Common myeloid progenitor, CD34-positive (primary cell): ENCODE data around the gene PPP1R9B.
A peak's percentile ranks its signal among the peaks of the same experiment; 100 is the strongest.

Source experiments
- CTCF ChIA-PET: fragments of 350-600 bp; sonication (Branson Sonifier 250); formaldehyde crosslinking; loops from one replicate; lab custom pipeline; 2021; ENCODE audit warnings: antibody characterized with exemption; lab: Charles Lee
- POLR2A ChIA-PET: fragments of 350-600 bp; sonication (Branson Sonifier 250); formaldehyde crosslinking; loops from one replicate; lab custom pipeline; 2021; ENCODE audit warnings: antibody characterized with exemption; lab: Charles Lee
- DNase-seq, 3 donors: peaks; one replicate each; pipeline versions ENCODE4 v3.0.0 to v3.0.0-alpha.2; 2013
- H3K27ac ChIP-seq, 2 experiments: 1 replicate in 1 of 2; 2 replicates in 1 of 2; pipeline ENCODE4 v1.7.0; 2013; ENCODE audit warnings: inconsistent platforms in 2 of 2, low read length in 2 of 2, mild to moderate bottlenecking in 2 of 2, low read depth in 1 of 2, moderate library complexity in 1 of 2; ENCODE audit not compliant: severe bottlenecking in 2 of 2, insufficient read depth in 1 of 2, poor library complexity in 1 of 2
- H3K27me3 ChIP-seq, 5 experiments: replicated peaks in 2 of 5; 1 replicate in 3 of 5; 2 replicates in 2 of 5; pipeline versions ENCODE4 v1.6.1 to v1.7.0; 2013; ENCODE audit warnings: low read length in 4 of 5, mild to moderate bottlenecking in 2 of 5, moderate library complexity in 2 of 5, inconsistent platforms in 1 of 5; ENCODE audit not compliant: insufficient read depth in 5 of 5, control insufficient read depth in 4 of 5
- H3K36me3 ChIP-seq, 4 experiments: 1 replicate in 2 of 4; 2 replicates in 2 of 4; pipeline versions ENCODE4 v1.6.1 to v1.7.0; 2013; ENCODE audit warnings: low read length in 3 of 4, control low read depth in 1 of 4, mild to moderate bottlenecking in 1 of 4; ENCODE audit not compliant: control insufficient read depth in 4 of 4, insufficient read depth in 4 of 4
- H3K4me1 ChIP-seq, 4 experiments: 1 replicate in 3 of 4; 2 replicates in 1 of 4; pipeline versions ENCODE4 v1.6.1 to v1.7.1; 2013; ENCODE audit warnings: low read length in 3 of 4, mild to moderate bottlenecking in 3 of 4, control low read depth in 1 of 4, inconsistent platforms in 1 of 4, moderate library complexity in 1 of 4; ENCODE audit not compliant: control insufficient read depth in 4 of 4, insufficient read depth in 4 of 4; ENCODE audit errors: control extremely low read depth in 1 of 4
- H3K4me3 ChIP-seq, 7 experiments: 1 replicate in 4 of 7; 2 replicates in 3 of 7; pipeline versions ENCODE4 v1.5.1 to v1.7.0; 2013; ENCODE audit warnings: mild to moderate bottlenecking in 7 of 7, low read length in 6 of 7, moderate library complexity in 6 of 7, inconsistent platforms in 2 of 7, low read depth in 2 of 7, control low read depth in 1 of 7; ENCODE audit not compliant: insufficient read depth in 4 of 7, control insufficient read depth in 1 of 7; ENCODE audit errors: extremely low read depth in 1 of 7
- H3K9me3 ChIP-seq, 5 experiments: 1 replicate in 4 of 5; 2 replicates in 1 of 5; pipeline versions ENCODE4 v1.6.1 to v1.7.1; 2013; ENCODE audit warnings: low read length in 4 of 5, mild to moderate bottlenecking in 2 of 5, inconsistent platforms in 1 of 5, low read depth in 1 of 5, moderate library complexity in 1 of 5; ENCODE audit not compliant: control insufficient read depth in 4 of 5, insufficient read depth in 2 of 5; ENCODE audit errors: control extremely low read depth in 1 of 5
- WGBS: methylation state at CpG from one replicate; pipeline ENCODE4 v1.1.5; 2013; ENCODE audit not compliant: insufficient coverage; 5-methylcytosine and 5-hydroxymethylcytosine counted together

PPP1R9B gene

DNA sequence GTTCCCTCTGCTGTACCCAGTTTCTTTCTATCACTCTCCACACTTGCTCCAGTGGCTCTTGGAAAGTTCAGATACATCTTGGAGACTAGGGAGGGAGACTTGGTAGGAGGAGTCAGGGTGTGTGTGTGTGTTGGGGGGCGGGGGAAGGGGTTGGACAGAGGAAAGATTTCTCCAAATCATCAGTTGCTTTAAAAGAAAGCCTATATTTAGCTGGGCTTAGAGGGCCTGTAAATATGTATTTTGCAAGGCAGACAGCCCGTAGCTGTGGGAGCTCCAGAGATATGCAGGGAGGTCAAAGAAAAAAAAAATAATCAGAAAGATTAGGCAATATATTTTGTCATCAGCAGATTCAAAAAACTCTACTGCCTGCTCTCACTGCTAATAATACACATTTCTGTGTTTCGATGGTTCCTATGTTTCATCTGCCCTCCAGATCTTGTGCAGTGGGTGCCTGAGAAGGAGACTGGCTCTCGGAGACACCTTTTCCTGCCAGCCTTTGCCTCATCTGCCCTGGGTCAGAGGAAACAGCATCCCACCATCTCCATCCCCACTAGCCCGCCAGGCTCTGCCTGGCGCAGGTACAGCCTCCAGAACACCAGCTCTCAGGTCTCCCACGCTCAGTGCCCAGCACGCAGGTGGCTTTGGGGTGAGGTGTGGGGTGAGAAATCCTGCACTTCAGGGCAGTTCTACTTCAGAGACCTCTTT lies 4.8 kb upstream of the PPP1R9B start:
- H3K4me1 ChIP-seq: peaks cover 2 to 49% (median 39%) of the 10 kb centered on the region in 4 experiments
- no peak for DNase-seq
- no peaks in the 10 kb centered on the region for H3K36me3 ChIP-seq
- WGBS: 83% methylated on average over 3 of the region's 8 CpGs
- no peaks in the 10 kb centered on the region for H3K27me3 ChIP-seq
- ChIA-PET CTCF (interaction anchor here (0.8 to 6.5 kb wide), 9 partner anchors 9 to 61 kb away, joined by 3 to 82 read pairs (median 4); partner anchors contain the start of gene SGCA), POLR2A (no interaction called here)
- no peaks in the 10 kb centered on the region for H3K9me3 ChIP-seq
- H3K27ac ChIP-seq: no peak overlapping the region
- no peak overlapping the region for H3K4me3 ChIP-seq

GRCh38 chr17:50154604-50155003 lies 4.1 kb upstream of the PPP1R9B start:
- no peaks in the 10 kb centered on the region for H3K9me3 ChIP-seq
- no peaks in the 10 kb centered on the region for H3K36me3 ChIP-seq
- DNase-seq: no peak
- H3K27me3 ChIP-seq: no peaks in the 10 kb centered on the region
- POLR2A ChIA-PET: no interaction called here
- H3K4me3 ChIP-seq: no peak overlapping the region
- H3K27ac ChIP-seq: no peak overlapping the region
- H3K4me1 ChIP-seq: peaks cover 2 to 56% (median 42%) of the 10 kb centered on the region in 4 experiments
- CTCF ChIA-PET: interaction anchor here (0.8 to 6.5 kb wide), 9 partner anchors 11 to 60 kb away, joined by 3 to 82 read pairs (median 4); partner anchors contain the start of gene SGCA
- WGBS: 43% methylated on average over 1 of the region's 1 CpG

DNA sequence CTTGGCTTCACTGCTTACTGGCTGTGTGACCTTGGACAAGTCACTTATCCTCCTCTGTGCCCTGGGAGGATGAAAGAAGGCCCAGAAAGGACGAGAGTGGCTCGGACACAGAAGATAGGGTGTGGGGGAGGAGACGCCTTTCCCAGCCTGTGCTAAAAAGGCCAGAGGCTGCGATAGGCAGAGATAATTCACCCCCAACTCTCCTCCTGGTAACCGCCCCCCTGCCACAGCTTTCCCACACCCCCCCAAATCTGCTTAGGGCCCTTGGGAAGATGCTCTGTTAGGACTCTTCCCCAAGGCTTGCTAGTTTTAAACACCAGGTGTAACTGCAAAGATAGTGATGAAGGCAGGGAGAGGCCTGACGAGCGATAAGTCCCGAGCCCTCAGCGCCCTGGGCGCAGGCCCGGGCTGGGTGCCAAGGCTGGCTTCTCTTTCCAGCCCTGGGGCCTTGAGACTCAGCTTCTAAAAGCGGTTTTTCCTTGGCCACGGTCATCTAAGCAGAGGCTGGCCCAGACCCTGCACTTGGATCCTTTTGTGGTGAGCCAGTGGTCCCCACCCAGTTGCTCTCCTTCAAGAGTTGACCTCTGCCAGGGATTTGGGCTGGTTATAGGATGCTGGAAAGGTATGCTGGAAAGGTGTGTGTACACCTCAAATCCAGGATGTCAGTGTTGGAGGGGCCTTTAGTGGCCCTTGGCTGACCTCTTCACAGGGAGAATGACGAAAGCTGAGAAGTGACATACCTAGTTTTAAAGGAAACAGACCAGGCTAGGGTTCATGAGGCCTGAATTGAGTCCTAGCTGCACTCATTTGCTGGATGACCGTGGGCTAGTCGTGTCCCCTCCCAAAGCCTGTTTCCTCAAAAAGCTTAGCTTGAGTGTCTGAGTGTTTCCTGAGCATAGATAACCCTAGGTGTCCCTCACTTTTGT lies 3.4 kb upstream of the PPP1R9B start:
- no peaks in the 10 kb centered on the region for H3K27me3 ChIP-seq
- ChIA-PET CTCF (interaction anchor here (0.8 to 6.5 kb wide), 9 partner anchors 7 to 60 kb away, joined by 3 to 82 read pairs (median 7); partner anchors contain the start of gene SGCA), POLR2A (no interaction called here)
- WGBS: 41% methylated on average over 12 of the region's 16 CpGs
- DNase-seq: peak in 2 of 3 donors; percentile 41
- peak overlapping the region in 1 of 2 experiments; percentile 11 for H3K27ac ChIP-seq
- peak overlapping the region in 1 of 7 experiments; percentile 25 for H3K4me3 ChIP-seq
- H3K36me3 ChIP-seq: no peaks in the 10 kb centered on the region
- H3K9me3 ChIP-seq: no peaks in the 10 kb centered on the region
- H3K4me1 ChIP-seq: peaks cover 2 to 60% (median 45%) of the 10 kb centered on the region in 4 experiments

DNA sequence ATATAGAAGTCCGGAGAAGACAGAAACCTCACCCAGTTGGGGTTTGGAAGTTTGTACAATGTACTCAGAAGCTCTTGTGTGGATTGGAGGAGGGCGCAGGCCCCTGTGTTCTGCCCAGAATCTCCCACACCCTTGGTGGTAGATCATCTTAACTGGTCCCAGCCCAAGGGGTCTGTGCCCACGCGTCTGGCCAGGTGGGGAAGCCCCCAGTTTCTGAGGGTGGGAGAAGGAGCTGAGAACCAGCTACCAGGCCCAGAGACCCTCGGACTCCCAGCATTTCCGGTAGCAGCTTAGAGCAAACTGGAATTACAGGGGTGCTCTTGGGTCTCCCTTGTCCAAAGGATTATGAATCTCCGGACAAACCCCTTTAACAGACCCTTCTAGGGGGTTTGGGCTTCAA lies 2.3 kb upstream of the PPP1R9B start:
- no peak for DNase-seq
- Histone ChIP-seq H3K27ac (peak overlapping the region in 1 of 2 experiments; percentile 36), H3K9me3 (no peaks in the 10 kb centered on the region), H3K36me3 (no peaks in the 10 kb centered on the region), H3K27me3 (no peaks in the 10 kb centered on the region), H3K4me1 (peaks cover 2 to 66% (median 56%) of the 10 kb centered on the region in 4 experiments), H3K4me3 (no peak overlapping the region)
- WGBS: 90% methylated on average over 5 of the region's 7 CpGs
- ChIA-PET CTCF (interaction anchor here (0.8 to 6.5 kb wide), 11 partner anchors 9 to 144 kb away, joined by 3 to 82 read pairs (median 8); partner anchors contain the start of gene PDK2), POLR2A (no interaction called here)

DNA sequence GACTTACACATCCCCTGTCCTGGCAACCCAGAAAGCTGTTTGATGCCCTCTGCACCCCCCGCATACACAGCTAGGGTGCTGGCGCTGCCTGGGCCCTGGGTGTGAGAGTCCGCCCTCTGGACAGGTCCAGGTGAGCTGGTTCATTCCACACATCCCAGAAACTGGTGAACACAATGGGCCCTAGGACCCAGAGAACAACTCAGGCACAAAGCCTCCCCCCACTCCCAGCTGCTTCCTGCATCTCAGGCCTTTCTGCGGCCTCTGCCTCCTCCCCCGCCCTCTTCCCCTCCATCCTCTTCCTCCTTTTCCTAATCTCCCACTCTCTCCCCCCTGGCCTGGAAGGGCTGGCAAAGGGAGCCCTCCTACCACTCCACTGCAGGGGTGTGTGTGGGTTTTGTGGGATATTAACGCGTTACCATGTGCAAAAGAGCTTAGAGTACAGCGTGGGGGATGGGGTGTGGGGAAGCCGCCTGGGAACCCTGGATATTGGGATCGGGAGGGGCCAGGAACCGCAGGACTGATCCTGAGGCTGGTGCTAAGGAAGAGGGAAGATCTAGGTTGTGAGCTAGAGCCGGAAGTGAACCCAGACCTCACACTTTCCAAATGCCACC lies 1.6 kb upstream of the PPP1R9B start:
- H3K36me3 ChIP-seq: peaks cover 0 to 2% (median 0%) of the 10 kb centered on the region in 4 experiments
- peak overlapping the region in 1 of 2 experiments; percentile 36 for H3K27ac ChIP-seq
- ChIA-PET CTCF (interaction anchor here (0.8 to 6.5 kb wide), 11 partner anchors 9 to 145 kb away, joined by 3 to 82 read pairs (median 7); partner anchors contain the start of gene PDK2), POLR2A (interaction anchor here (1.6 kb wide), 1 partner anchor 12 kb away, joined by 6 read pairs; no protein-coding TSS in a partner anchor)
- peak in 2 of 3 donors; percentile 64 to 78 for DNase-seq
- WGBS: 1% methylated on average over 12 of the region's 12 CpGs
- H3K9me3 ChIP-seq: no peaks in the 10 kb centered on the region
- H3K27me3 ChIP-seq: no peaks in the 10 kb centered on the region
- H3K4me1 ChIP-seq: peaks cover 6 to 73% (median 63%) of the 10 kb centered on the region in 4 experiments
- H3K4me3 ChIP-seq: peak overlapping the region in 5 of 7 experiments; percentile 42 to 86 (median 82)
